Fibroblast of lung (primary cell): ENCODE results near the gene TANGO2.

ENCODE experiments used
- EZH2 ChIP-seq: IDR thresholded peaks from 2 replicates; pipeline ENCODE4 v1.5.1; 2012; ENCODE audit warnings: low read length, control low read depth, mild to moderate bottlenecking; ENCODE audit errors: missing control alignments
- TF ChIP-seq, protein P1 (sequence below), 2 donors: IDR thresholded peaks in 1 of 2; conservative IDR thresholded peaks in 1 of 2; 1 replicate in 1 of 2; 2 replicates in 1 of 2; pipeline ENCODE4 v1.5.1; 2011 to 2012; ENCODE audit warnings: low read length in 2 of 2, control low read depth in 1 of 2, inconsistent platforms in 1 of 2, low read depth in 1 of 2, mild to moderate bottlenecking in 1 of 2

DNA sequence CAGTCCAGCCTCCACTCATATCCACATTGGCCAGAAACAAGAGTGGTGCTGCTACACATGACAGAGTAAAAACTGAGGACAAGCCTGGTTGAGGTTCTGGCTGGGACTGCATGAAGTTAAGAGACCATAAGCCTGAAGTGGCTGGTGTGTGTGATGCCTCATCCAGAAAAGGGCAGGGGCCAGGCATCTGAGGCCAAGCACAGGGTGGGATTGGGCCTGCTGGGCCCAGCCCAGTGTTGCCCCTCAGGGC, 29.6 kb upstream of the TANGO2 start:
- TF ChIP-seq, protein P1, sequence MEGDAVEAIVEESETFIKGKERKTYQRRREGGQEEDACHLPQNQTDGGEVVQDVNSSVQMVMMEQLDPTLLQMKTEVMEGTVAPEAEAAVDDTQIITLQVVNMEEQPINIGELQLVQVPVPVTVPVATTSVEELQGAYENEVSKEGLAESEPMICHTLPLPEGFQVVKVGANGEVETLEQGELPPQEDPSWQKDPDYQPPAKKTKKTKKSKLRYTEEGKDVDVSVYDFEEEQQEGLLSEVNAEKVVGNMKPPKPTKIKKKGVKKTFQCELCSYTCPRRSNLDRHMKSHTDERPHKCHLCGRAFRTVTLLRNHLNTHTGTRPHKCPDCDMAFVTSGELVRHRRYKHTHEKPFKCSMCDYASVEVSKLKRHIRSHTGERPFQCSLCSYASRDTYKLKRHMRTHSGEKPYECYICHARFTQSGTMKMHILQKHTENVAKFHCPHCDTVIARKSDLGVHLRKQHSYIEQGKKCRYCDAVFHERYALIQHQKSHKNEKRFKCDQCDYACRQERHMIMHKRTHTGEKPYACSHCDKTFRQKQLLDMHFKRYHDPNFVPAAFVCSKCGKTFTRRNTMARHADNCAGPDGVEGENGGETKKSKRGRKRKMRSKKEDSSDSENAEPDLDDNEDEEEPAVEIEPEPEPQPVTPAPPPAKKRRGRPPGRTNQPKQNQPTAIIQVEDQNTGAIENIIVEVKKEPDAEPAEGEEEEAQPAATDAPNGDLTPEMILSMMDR (conservative IDR thresholded peaks at IDR 0.05 in 1 of 2, IDR thresholded peaks at IDR 0.05 in 1 of 2; ENCODE audit: low read depth in 1 of 2, low read length in 2 of 2): no peak
- no peak for TF ChIP-seq EZH2
